Smooth muscle cell (in vitro differentiated cells): Measurements from ENCODE around the gene AIG1. TPM values are rescaled to one million over a fixed set of nuclear protein-coding genes. Genes with fewer than 3 reads are reported as not detected.

Experiments
- DNase-seq: peaks from one replicate; lab custom pipeline; 2025; ENCODE audit not compliant: unreplicated experiment; lab: John Stamatoyannopoulos, UW
- H2AFZ ChIP-seq: fragments of 200-600 bp; sonication (generic); 2 replicates; pipeline ENCODE4 v1.6.0; 2016; ENCODE audit warnings: antibody characterized with exemption, low read depth, mild to moderate bottlenecking
- H3F3A ChIP-seq: fragments of 200-600 bp; sonication (generic); 2 replicates; pipeline ENCODE4 v1.6.0; 2017; ENCODE audit warnings: antibody characterized with exemption, low read depth
- H3K27ac ChIP-seq: fragments of 200-600 bp; sonication (generic); 2 replicates; pipeline ENCODE4 v1.5.1; 2016; ENCODE audit warnings: low read depth, mild to moderate bottlenecking
- H3K27me3 ChIP-seq: fragments of 200-600 bp; sonication (generic); 2 replicates; pipeline ENCODE4 v1.6.1; 2016; ENCODE audit warnings: low read depth, mild to moderate bottlenecking
- H3K36me3 ChIP-seq: fragments of 200-600 bp; sonication (generic); 2 replicates; pipeline ENCODE4 v1.5.1; 2016; ENCODE audit warnings: low read depth
- H3K4me1 ChIP-seq: fragments of 200-600 bp; sonication (generic); 2 replicates; pipeline ENCODE4 v1.5.1; 2016; ENCODE audit warnings: low read depth
- H3K4me2 ChIP-seq: fragments of 200-600 bp; sonication (generic); 2 replicates; pipeline ENCODE4 v1.6.0; 2016; ENCODE audit warnings: mild to moderate bottlenecking
- H3K4me3 ChIP-seq: fragments of 200-600 bp; sonication (generic); 2 replicates; pipeline ENCODE4 v1.5.1; 2016; ENCODE audit warnings: mild to moderate bottlenecking
- H3K79me2 ChIP-seq: fragments of 200-600 bp; sonication (generic); 2 replicates; pipeline ENCODE4 v1.6.0; 2016; ENCODE audit warnings: low read depth, mild to moderate bottlenecking
- H3K9ac ChIP-seq: fragments of 200-600 bp; sonication (generic); 2 replicates; pipeline ENCODE4 v1.6.0; 2016; ENCODE audit warnings: low read depth
- H3K9me3 ChIP-seq: fragments of 200-600 bp; sonication (generic); replicated peaks from 2 replicates; pipeline ENCODE4 v1.5.1; 2016; ENCODE audit warnings: low read depth
- H4K20me1 ChIP-seq: fragments of 200-600 bp; sonication (generic); 2 replicates; pipeline ENCODE4 v1.6.0; 2016; ENCODE audit warnings: low read depth
- CTCF ChIP-seq: fragments of 200-600 bp; sonication (generic); IDR thresholded peaks from 2 replicates; pipeline ENCODE4 v1.5.1; 2017; ENCODE audit warnings: borderline replicate concordance, mild to moderate bottlenecking, antibody characterized with exemption; ENCODE audit not compliant: insufficient read depth, poor library complexity, severe bottlenecking
- WGBS: methylation state at CpG from one replicate; pipeline ENCODE4 v1.1.7; 2016; ENCODE audit warnings: low lambda C conversion rate; 5-methylcytosine and 5-hydroxymethylcytosine counted together
- polyA plus RNA-seq: library from polyadenylated mRNA; unstranded; fragments of >200 nt; fragmentation: Nextera tagmentation; extraction: Ambion mirVana; gene quantifications from 2 replicates; pipeline ENCODE4 v1.2.1, GENCODE V29; 2016
- total RNA-seq: library from RNA; depleted of rRNA; stranded (reverse); fragments of >200 nt; gene quantifications from 2 replicates; pipeline ENCODE4 v1.2.3, GENCODE V29; 2014

The AIG1 gene
- total and polyA plus RNA-seq, 2 experiments from 2014 or later = 9.1 to 25.9 TPM

GRCh38 chr6:143313163-143313562, 252.5 kb downstream of the AIG1 start:
- H3K36me3 ChIP-seq = no peaks in the 10 kb centered on the region
- no peak overlapping the region for H3K9ac ChIP-seq
- no peaks in the 10 kb centered on the region for H3K4me1 ChIP-seq
- no peak overlapping the region for H3K4me3 ChIP-seq
- no peaks in the 10 kb centered on the region for H3K9me3 ChIP-seq
- DNase-seq = no peak
- no peaks in the 10 kb centered on the region for H3K27me3 ChIP-seq
- no peak overlapping the region for H3K27ac ChIP-seq
- H3K79me2 ChIP-seq = no peaks in the 10 kb centered on the region
- TF ChIP-seq CTCF = no peak
- 97% methylated on average over 4 of the region's 4 CpGs for WGBS
- H3F3A ChIP-seq = no peaks in the 10 kb centered on the region
- H3K4me2 ChIP-seq = no peak overlapping the region
- no peaks in the 10 kb centered on the region for H4K20me1 ChIP-seq
- no peak overlapping the region for H2AFZ ChIP-seq

GRCh38 chr6:143321491-143322086, 260.9 kb downstream of the AIG1 start:
- H3F3A ChIP-seq = no peaks in the 10 kb centered on the region
- DNase-seq = no peak
- no peak overlapping the region for H3K4me2 ChIP-seq
- no peaks in the 10 kb centered on the region for H3K4me1 ChIP-seq
- H2AFZ ChIP-seq = no peak overlapping the region
- no peak overlapping the region for H3K27ac ChIP-seq
- no peak for TF ChIP-seq CTCF
- 90% methylated on average over 5 of the region's 5 CpGs for WGBS
- no peak overlapping the region for H3K4me3 ChIP-seq
- no peaks in the 10 kb centered on the region for H3K9me3 ChIP-seq
- no peaks in the 10 kb centered on the region for H3K27me3 ChIP-seq
- no peaks in the 10 kb centered on the region for H3K79me2 ChIP-seq
- no peaks in the 10 kb centered on the region for H4K20me1 ChIP-seq
- H3K9ac ChIP-seq = no peak overlapping the region
- H3K36me3 ChIP-seq = no peaks in the 10 kb centered on the region

- Histone ChIP-seq H3K27me3 (no peaks in the 10 kb centered on the region), H3K9me3 (no peaks in the 10 kb centered on the region), H3F3A (no peaks in the 10 kb centered on the region), H3K4me3 (no peak overlapping the region), H3K36me3 (no peaks in the 10 kb centered on the region), H3K9ac (no peak overlapping the region), H3K4me1 (no peaks in the 10 kb centered on the region), H3K79me2 (no peaks in the 10 kb centered on the region), H2AFZ (no peak overlapping the region), H3K27ac (no peak overlapping the region), H4K20me1 (no peaks in the 10 kb centered on the region), H3K4me2 (no peak overlapping the region)
- 91% methylated on average over 4 of the region's 4 CpGs for WGBS
- no peak for DNase-seq
- TF ChIP-seq CTCF = no peak
These were observed 261.7 kb downstream of the AIG1 start for GRCh38 chr6:143322386-143322785.

- no peak for TF ChIP-seq CTCF
- Histone ChIP-seq H4K20me1 (no peaks in the 10 kb centered on the region), H3K79me2 (no peaks in the 10 kb centered on the region), H3K36me3 (no peaks in the 10 kb centered on the region), H3K9ac (no peak overlapping the region), H3K4me1 (no peaks in the 10 kb centered on the region), H3F3A (no peaks in the 10 kb centered on the region), H3K9me3 (no peaks in the 10 kb centered on the region), H3K27me3 (no peaks in the 10 kb centered on the region), H3K27ac (no peak overlapping the region), H3K4me2 (no peak overlapping the region), H3K4me3 (no peak overlapping the region), H2AFZ (no peak overlapping the region)
- DNase-seq = no peak
- 54% methylated on average over 3 of the region's 3 CpGs for WGBS
These were observed 263.2 kb downstream of the AIG1 start for GRCh38 chr6:143323729-143324470.
